ENCODE results near the gene MAGI2.

- TF ChIP-seq, protein P1, sequence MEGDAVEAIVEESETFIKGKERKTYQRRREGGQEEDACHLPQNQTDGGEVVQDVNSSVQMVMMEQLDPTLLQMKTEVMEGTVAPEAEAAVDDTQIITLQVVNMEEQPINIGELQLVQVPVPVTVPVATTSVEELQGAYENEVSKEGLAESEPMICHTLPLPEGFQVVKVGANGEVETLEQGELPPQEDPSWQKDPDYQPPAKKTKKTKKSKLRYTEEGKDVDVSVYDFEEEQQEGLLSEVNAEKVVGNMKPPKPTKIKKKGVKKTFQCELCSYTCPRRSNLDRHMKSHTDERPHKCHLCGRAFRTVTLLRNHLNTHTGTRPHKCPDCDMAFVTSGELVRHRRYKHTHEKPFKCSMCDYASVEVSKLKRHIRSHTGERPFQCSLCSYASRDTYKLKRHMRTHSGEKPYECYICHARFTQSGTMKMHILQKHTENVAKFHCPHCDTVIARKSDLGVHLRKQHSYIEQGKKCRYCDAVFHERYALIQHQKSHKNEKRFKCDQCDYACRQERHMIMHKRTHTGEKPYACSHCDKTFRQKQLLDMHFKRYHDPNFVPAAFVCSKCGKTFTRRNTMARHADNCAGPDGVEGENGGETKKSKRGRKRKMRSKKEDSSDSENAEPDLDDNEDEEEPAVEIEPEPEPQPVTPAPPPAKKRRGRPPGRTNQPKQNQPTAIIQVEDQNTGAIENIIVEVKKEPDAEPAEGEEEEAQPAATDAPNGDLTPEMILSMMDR (conservative IDR thresholded peaks at IDR 0.05; ENCODE audit: low read depth in 2 of 2): peak; percentile 46 to 47
- no peak for TF ChIP-seq EZH2phosphoT487 (IDR thresholded peaks at IDR 0.05; ENCODE audit: unreplicated experiment)
Observed at GRCh38 chr7:79282070-79282694, 171.3 kb downstream of the MAGI2 start.
